Skeletal muscle satellite cell (primary cell): ENCODE data around the gene PTPRA.
"Not testable (repeated sequence)": the region's sequence is repeated elsewhere in the genome, so short reads cannot be mapped to it uniquely, and the experiment has no call there.

Source experiments
- H3K27me3 ChIP-seq: 2 replicates; pipeline ENCODE4 v1.7.0; 2013; ENCODE audit warnings: low read length; ENCODE audit not compliant: control insufficient read depth, insufficient read depth
- H3K36me3 ChIP-seq: 2 replicates; pipeline ENCODE4 v1.7.0; 2013; ENCODE audit warnings: mild to moderate bottlenecking, control low read depth, low read length; ENCODE audit not compliant: insufficient read depth
- H3K4me1 ChIP-seq: 2 replicates; pipeline ENCODE4 v1.7.0; 2013; ENCODE audit warnings: low read length; ENCODE audit not compliant: control insufficient read depth, insufficient read depth
- H3K4me2 ChIP-seq: 2 replicates; pipeline ENCODE4 v1.7.0; 2013; ENCODE audit warnings: mild to moderate bottlenecking, low read length
- H3K4me3 ChIP-seq: 2 replicates; pipeline ENCODE4 v1.7.0; 2013; ENCODE audit warnings: low read length
- H3K9ac ChIP-seq: 2 replicates; pipeline ENCODE4 v1.7.0; 2013; ENCODE audit warnings: mild to moderate bottlenecking, low read depth, low read length, moderate library complexity
- H3K9me3 ChIP-seq: replicated peaks from 2 replicates; pipeline ENCODE4 v1.7.0; 2013; ENCODE audit warnings: mild to moderate bottlenecking, control low read depth, low read length

PTPRA gene

GRCh38 chr20:2892376-2892775, 19.1 kb downstream of the PTPRA start:
- Histone ChIP-seq H3K36me3 (no peaks in the 10 kb centered on the region), H3K9me3 (no peaks in the 10 kb centered on the region), H3K4me2 (no peak overlapping the region), H3K9ac (no peak overlapping the region), H3K4me1 (peaks cover 10% of the 10 kb centered on the region), H3K27me3 (no peaks in the 10 kb centered on the region), H3K4me3 (no peak overlapping the region)

GRCh38 chr20:2894221-2894620, 20.9 kb downstream of the PTPRA start:
- Histone ChIP-seq H3K27me3 (no peaks in the 10 kb centered on the region), H3K9ac (no peak overlapping the region), H3K4me2 (no peak overlapping the region), H3K4me3 (no peak overlapping the region), H3K36me3 (no peaks in the 10 kb centered on the region), H3K9me3 (no peaks in the 10 kb centered on the region), H3K4me1 (peaks cover 10% of the 10 kb centered on the region)

- not testable (repeated sequence) for H3K4me3 ChIP-seq, H3K9me3 ChIP-seq, H3K27me3 ChIP-seq, H3K9ac ChIP-seq, H3K4me2 ChIP-seq, H3K36me3 ChIP-seq
- H3K4me1 ChIP-seq = peaks cover 10% of the 10 kb centered on the region
These were observed 21.9 kb downstream of the PTPRA start for GRCh38 chr20:2895154-2895553.

GRCh38 chr20:2899243-2899642, 26.0 kb downstream of the PTPRA start:
- Histone ChIP-seq H3K4me1 (no peaks in the 10 kb centered on the region), H3K9me3 (no peaks in the 10 kb centered on the region), H3K4me2 (no peak overlapping the region), H3K27me3 (no peaks in the 10 kb centered on the region), H3K4me3 (no peak overlapping the region), H3K36me3 (no peaks in the 10 kb centered on the region), H3K9ac (no peak overlapping the region)

- Histone ChIP-seq H3K4me3 (no peak overlapping the region), H3K9ac (no peak overlapping the region)
These were observed 27.7 kb downstream of the PTPRA start for GRCh38 chr20:2900845-2901592.

GRCh38 chr20:2902291-2902690, 29.0 kb downstream of the PTPRA start:
- H3K27me3 ChIP-seq = no peaks in the 10 kb centered on the region
- H3K4me3 ChIP-seq = no peak overlapping the region

More at GRCh38 chr20:2900845-2901592, 27.7 kb downstream of the PTPRA start:
- Histone ChIP-seq H3K27me3 (no peaks in the 10 kb centered on the region), H3K36me3 (no peaks in the 10 kb centered on the region), H3K4me2 (no peak overlapping the region), H3K4me1 (no peaks in the 10 kb centered on the region), H3K9me3 (no peaks in the 10 kb centered on the region)

GRCh38 chr20:2902818-2903217, 29.5 kb downstream of the PTPRA start:
- peaks cover 3% of the 10 kb centered on the region for H3K4me1 ChIP-seq
- H3K9me3 ChIP-seq = no peaks in the 10 kb centered on the region
- no peak overlapping the region for H3K4me3 ChIP-seq
- H3K9ac ChIP-seq = no peak overlapping the region
- H3K36me3 ChIP-seq = no peaks in the 10 kb centered on the region
- no peaks in the 10 kb centered on the region for H3K27me3 ChIP-seq
- H3K4me2 ChIP-seq = no peak overlapping the region

More at GRCh38 chr20:2902291-2902690, 29.0 kb downstream of the PTPRA start:
- no peaks in the 10 kb centered on the region for H3K36me3 ChIP-seq
- H3K4me1 ChIP-seq = no peaks in the 10 kb centered on the region
- H3K4me2 ChIP-seq = no peak overlapping the region
- no peaks in the 10 kb centered on the region for H3K9me3 ChIP-seq
- no peak overlapping the region for H3K9ac ChIP-seq

- Histone ChIP-seq H3K9ac (no peak overlapping the region), H3K36me3 (no peaks in the 10 kb centered on the region), H3K9me3 (no peaks in the 10 kb centered on the region), H3K27me3 (no peaks in the 10 kb centered on the region), H3K4me3 (no peak overlapping the region), H3K4me2 (no peak overlapping the region), H3K4me1 (peaks cover 3% of the 10 kb centered on the region)
These were observed 30.4 kb downstream of the PTPRA start for GRCh38 chr20:2903686-2904085.

- Histone ChIP-seq H3K4me1 (peaks cover 3% of the 10 kb centered on the region), H3K27me3 (no peaks in the 10 kb centered on the region), H3K9me3 (no peaks in the 10 kb centered on the region), H3K36me3 (no peaks in the 10 kb centered on the region), H3K4me3 (no peak overlapping the region), H3K4me2 (no peak overlapping the region), H3K9ac (no peak overlapping the region)
These were observed 34.2 kb downstream of the PTPRA start for GRCh38 chr20:2907519-2907918.

GRCh38 chr20:2909953-2910352, 36.7 kb downstream of the PTPRA start:
- H3K9ac ChIP-seq = no peak overlapping the region
- no peaks in the 10 kb centered on the region for H3K9me3 ChIP-seq
- H3K4me1 ChIP-seq = peaks cover 3% of the 10 kb centered on the region
- no peak overlapping the region for H3K4me3 ChIP-seq
- H3K27me3 ChIP-seq = no peaks in the 10 kb centered on the region
- H3K4me2 ChIP-seq = no peak overlapping the region
- H3K36me3 ChIP-seq = no peaks in the 10 kb centered on the region

- Histone ChIP-seq H3K4me1 (peaks cover 3% of the 10 kb centered on the region), H3K4me3 (no peak overlapping the region), H3K9me3 (no peaks in the 10 kb centered on the region), H3K4me2 (no peak overlapping the region), H3K36me3 (no peaks in the 10 kb centered on the region), H3K27me3 (no peaks in the 10 kb centered on the region), H3K9ac (no peak overlapping the region)
These were observed 37.9 kb downstream of the PTPRA start for GRCh38 chr20:2911200-2911599.

- Histone ChIP-seq H3K4me1 (no peaks in the 10 kb centered on the region), H3K36me3 (peaks cover 4% of the 10 kb centered on the region), H3K4me3 (no peak overlapping the region), H3K27me3 (no peaks in the 10 kb centered on the region), H3K4me2 (no peak overlapping the region), H3K9ac (no peak overlapping the region), H3K9me3 (no peaks in the 10 kb centered on the region)
These were observed 40.9 kb downstream of the PTPRA start for GRCh38 chr20:2914160-2914559.
